Measurements from ENCODE around the gene PGAM5. TPM values are rescaled to one million over a fixed set of nuclear protein-coding genes. Genes with fewer than 3 reads are reported as not detected.
"Not testable (repeated sequence)": the region's sequence is repeated elsewhere in the genome, so short reads cannot be mapped to it uniquely, and the experiment has no call there.

Gene PGAM5
- total and polyA plus RNA-seq, 11 donors, result 20.7 to 46.5 (median 27.6) TPM

DNA sequence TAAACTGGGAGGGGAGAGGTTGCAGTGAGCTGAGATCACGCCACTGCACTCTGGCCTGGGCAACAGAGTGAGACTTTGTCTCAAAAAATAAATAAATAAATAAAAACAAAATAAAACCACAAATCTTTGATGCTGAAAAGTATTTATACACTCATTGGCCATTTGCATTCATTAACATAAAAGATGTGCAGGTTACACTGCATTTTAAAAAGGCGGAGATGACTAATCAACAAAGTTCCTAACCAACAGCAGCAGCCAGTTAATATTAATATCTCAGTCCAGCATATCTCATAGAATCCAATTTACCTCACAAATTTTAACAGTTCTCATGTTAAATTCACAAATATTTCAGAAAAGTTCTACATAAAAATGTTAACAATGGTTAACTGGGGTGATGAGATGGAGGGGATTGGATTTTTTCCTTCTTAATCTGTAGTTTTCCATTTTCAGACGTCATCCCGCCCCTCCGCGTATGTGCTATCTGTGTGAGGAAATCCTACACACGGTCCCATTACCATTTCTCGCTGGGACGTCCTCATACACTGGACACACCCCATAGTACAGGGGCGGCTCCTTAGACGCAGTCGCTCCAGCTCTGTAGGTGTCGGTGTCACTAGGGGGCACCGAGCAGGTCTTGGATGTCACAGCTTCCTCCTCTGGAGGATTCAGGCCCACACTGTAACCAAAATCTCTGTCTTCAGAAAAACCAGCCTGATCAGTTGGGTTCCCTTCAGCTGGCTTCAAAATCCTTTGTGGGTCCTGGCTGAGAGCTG lies 43.7 kb downstream of the PGAM5 start:
- 75 to 83% (median 80%) methylated on average over 14 of the region's 14 CpGs for WGBS, 4 donors
- no peak for ATAC-seq
- no peak for DNase-seq

DNA sequence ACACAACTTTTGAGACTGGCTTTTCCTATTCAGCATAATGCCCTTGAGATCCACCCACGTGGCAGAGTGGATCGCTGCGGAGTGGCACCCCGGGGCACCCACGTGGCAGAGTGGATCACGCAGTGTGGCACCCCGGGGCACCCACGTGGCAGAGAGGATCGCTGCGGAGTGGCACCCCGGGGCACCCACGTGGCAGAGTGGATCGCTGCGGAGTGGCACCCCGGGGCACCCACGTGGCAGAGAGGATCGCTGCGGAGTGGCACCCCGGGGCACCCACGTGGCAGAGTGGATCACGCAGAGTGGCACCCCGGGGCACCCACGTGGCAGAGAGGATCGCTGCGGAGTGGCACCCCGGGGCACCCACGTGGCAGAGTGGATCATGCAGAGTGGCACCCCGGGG lies 48.2 kb downstream of the PGAM5 start:
- H3K27me3 ChIP-seq; intact Hi-C loops (cut with DNase I); H3K27ac ChIP-seq; DNase-seq; H3K9me3 ChIP-seq; H3K4me3 ChIP-seq; ATAC-seq: not testable (repeated sequence)
- Histone ChIP-seq H3K36me3 (peaks cover 0 to 46% (median 17%) of the 10 kb centered on the region in 9 donors), H3K4me1 (peaks cover 0 to 33% (median 23%) of the 10 kb centered on the region in 12 donors)
- WGBS, 4 donors, result 87 to 91% (median 89%) methylated on average over 19 to 28 of the region's 28 CpGs

More for the DNA sequence above, 43.7 kb downstream of the PGAM5 start:
- Histone ChIP-seq H3K9me3 (no peaks in the 10 kb centered on the region), H3K27ac (no peak overlapping the region), H3K27me3 (no peaks in the 10 kb centered on the region), H3K36me3 (peaks cover 0 to 91% (median 60%) of the 10 kb centered on the region in 9 donors), H3K4me1 (peaks cover 0 to 3% (median 0%) of the 10 kb centered on the region in 12 donors), H3K4me3 (no peak overlapping the region)
- no peak for TF ChIP-seq POLR2A (IDR thresholded peaks at IDR 0.05)
- TF ChIP-seq, protein P1, sequence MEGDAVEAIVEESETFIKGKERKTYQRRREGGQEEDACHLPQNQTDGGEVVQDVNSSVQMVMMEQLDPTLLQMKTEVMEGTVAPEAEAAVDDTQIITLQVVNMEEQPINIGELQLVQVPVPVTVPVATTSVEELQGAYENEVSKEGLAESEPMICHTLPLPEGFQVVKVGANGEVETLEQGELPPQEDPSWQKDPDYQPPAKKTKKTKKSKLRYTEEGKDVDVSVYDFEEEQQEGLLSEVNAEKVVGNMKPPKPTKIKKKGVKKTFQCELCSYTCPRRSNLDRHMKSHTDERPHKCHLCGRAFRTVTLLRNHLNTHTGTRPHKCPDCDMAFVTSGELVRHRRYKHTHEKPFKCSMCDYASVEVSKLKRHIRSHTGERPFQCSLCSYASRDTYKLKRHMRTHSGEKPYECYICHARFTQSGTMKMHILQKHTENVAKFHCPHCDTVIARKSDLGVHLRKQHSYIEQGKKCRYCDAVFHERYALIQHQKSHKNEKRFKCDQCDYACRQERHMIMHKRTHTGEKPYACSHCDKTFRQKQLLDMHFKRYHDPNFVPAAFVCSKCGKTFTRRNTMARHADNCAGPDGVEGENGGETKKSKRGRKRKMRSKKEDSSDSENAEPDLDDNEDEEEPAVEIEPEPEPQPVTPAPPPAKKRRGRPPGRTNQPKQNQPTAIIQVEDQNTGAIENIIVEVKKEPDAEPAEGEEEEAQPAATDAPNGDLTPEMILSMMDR (IDR thresholded peaks at IDR 0.05), result no peak
- intact Hi-C loops (cut with DNase I), result no loop called here

DNA sequence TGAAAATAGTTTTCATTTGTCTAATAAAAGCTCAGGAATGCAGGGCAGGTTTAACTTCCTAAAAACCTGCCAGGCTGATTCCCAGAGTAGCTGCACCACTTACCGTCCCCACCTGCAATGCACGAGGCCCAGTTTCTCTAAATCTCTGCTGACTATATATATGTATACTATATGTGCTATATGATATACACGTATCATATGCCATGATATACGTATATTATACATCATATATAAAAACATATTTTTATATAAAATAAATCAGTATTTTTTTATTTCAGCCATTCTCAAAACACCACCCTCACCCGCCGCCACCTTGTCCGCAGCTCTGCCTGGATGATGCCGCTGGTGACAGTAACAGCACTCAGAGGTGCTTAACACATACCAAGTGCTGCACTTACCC lies 48.7 kb downstream of the PGAM5 start:
- Histone ChIP-seq H3K9me3 (no peaks in the 10 kb centered on the region), H3K4me1 (peaks cover 0 to 33% (median 23%) of the 10 kb centered on the region in 12 donors), H3K36me3 (peaks cover 0 to 40% (median 12%) of the 10 kb centered on the region in 9 donors), H3K27ac (no peak overlapping the region), H3K27me3 (no peaks in the 10 kb centered on the region), H3K4me3 (no peak overlapping the region)
- TF ChIP-seq, protein P1 (IDR thresholded peaks at IDR 0.05), result no peak
- TF ChIP-seq POLR2A (IDR thresholded peaks at IDR 0.05), result no peak
- DNase-seq (no peak), ATAC-seq (no peak)
- whole genome bisulfite sequencing, 4 donors, result 91 to 94% (median 92%) methylated on average over 8 of the region's 8 CpGs
- intact Hi-C loops (cut with DNase I), result no loop called here

DNA sequence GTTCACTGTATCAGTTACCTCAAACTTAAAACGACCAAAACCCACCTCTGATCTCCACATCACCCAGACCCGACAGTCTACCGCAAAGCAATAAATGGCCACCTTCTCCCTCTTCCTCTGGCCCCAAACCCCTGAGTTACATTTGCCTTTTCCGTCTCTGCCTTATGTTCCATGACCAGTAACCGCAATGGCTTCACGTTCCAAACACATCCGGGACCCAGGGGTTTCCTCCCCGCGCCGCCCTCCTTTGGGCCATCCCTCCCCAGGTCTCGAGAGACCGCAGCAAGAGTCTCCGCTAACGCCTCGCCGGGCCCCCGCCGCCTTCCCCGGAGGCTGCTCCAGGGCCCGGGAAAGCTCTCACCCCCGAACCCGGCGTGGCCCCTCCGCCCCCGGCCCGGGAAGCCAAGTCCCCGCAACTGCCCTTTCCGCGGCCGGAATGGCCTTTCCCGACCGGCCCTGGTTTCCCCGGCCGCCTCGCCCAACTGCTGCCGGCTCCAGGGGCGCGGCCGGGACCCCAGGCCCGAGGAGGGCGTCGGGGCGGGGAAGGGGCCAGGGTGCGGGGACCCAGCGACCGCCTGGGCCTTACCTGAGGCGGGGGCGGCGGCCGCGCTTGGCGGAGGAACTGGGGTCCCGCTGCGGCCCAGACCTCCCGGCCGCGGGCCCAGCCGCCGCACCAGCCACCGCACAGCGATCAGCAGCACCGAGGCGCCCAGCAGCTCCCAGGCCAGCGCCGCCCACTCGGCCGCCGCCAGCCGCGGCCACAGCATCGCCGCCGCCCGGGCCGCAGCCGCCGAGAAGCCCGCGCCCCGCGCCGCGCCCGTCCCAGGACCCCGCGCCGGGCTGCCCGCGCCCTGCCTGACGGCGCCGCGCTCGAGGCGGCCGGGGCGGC lies 50.6 kb downstream of the PGAM5 start, which contains the start of gene ANKLE2:
ANKLE2 (minus strand) TSS at position 801 of the 889 bp plus-strand sequence; CDS start at position 767, 34 bp downstream.
- ATAC-seq (peak in 3 of 4 donors; percentile 36 to 41 (median 38)), DNase-seq (peak; percentile 49 to 76 (median 62))
- H3K9me3 ChIP-seq, result no peaks in the 10 kb centered on the region
- intact Hi-C loops (cut with DNase I), result loop anchor here in 3 of 10 donors (10.0 kb wide), 2 partner anchors 124 to 144 kb away; partner anchors contain the start of gene CHFR (in 2 of the 3)
- H3K4me3 ChIP-seq, result peak within 1 kb of the TSS; percentile 77 to 99 (median 94)
- H3K27me3 ChIP-seq, result no peaks in the 10 kb centered on the region
- H3K36me3 ChIP-seq, result peaks cover 0 to 24% (median 3%) of the 10 kb centered on the region in 9 donors
- TF ChIP-seq, protein P1 (IDR thresholded peaks at IDR 0.05), result no peak
- TF ChIP-seq POLR2A (IDR thresholded peaks at IDR 0.05), result no peak
- peaks cover under 1 to 35% (median 24%) of the 10 kb centered on the region in 12 donors for H3K4me1 ChIP-seq
- 0 to 1% (median 1%) methylated on average over 27 to 97 of the region's 97 CpGs for WGBS, 4 donors
- H3K27ac ChIP-seq, result peak within 1 kb of the TSS; percentile 84 to 99 (median 96)

Measured in heart left ventricle (tissue), 16 donors.